HG03097 (cell line): ENCODE results near the gene PLXNA2.

ENCODE experiments used
- ATAC-seq: cut with Tn5 transposase; IDR thresholded peaks from one replicate; pipeline ENCODE4 v1.9.1; 2021; ENCODE audit not compliant: unreplicated experiment, low FRiP score

PLXNA2 gene

GRCh38 chr1:208103597-208104513 lies 140.3 kb downstream of the PLXNA2 start:
- ATAC-seq, result no peak

- no peak for ATAC-seq
These were observed 142.3 kb downstream of the PLXNA2 start for GRCh38 chr1:208101661-208102431.

- no peak for ATAC-seq
These were observed 143.3 kb downstream of the PLXNA2 start for GRCh38 chr1:208100906-208101305.

GRCh38 chr1:208100106-208100505 lies 144.1 kb downstream of the PLXNA2 start:
- ATAC-seq, result no peak

- ATAC-seq, result no peak
These were observed 145.4 kb downstream of the PLXNA2 start for GRCh38 chr1:208098773-208099172.

GRCh38 chr1:208093754-208094719 lies 150.1 kb downstream of the PLXNA2 start:
- no peak for ATAC-seq

- ATAC-seq, result no peak
These were observed 151.1 kb downstream of the PLXNA2 start for GRCh38 chr1:208093046-208093445.

- ATAC-seq, result no peak
These were observed 153.5 kb downstream of the PLXNA2 start for GRCh38 chr1:208090388-208091301.

- no peak for ATAC-seq
These were observed 154.3 kb downstream of the PLXNA2 start for GRCh38 chr1:208089761-208090370.

- no peak for ATAC-seq
These were observed 155.0 kb downstream of the PLXNA2 start for GRCh38 chr1:208089149-208089548.

- no peak for ATAC-seq
These were observed 155.9 kb downstream of the PLXNA2 start for GRCh38 chr1:208088319-208088718.

GRCh38 chr1:208085655-208086515 lies 158.3 kb downstream of the PLXNA2 start:
- ATAC-seq, result no peak

- ATAC-seq, result no peak
These were observed 159.4 kb downstream of the PLXNA2 start for GRCh38 chr1:208084764-208085163.

- no peak for ATAC-seq
These were observed 160.0 kb downstream of the PLXNA2 start for GRCh38 chr1:208084220-208084619.

- no peak for ATAC-seq
These were observed 160.5 kb downstream of the PLXNA2 start for GRCh38 chr1:208083715-208084085.

GRCh38 chr1:208083016-208083714 lies 161.0 kb downstream of the PLXNA2 start:
- ATAC-seq, result no peak

GRCh38 chr1:208081972-208082371 lies 162.2 kb downstream of the PLXNA2 start:
- no peak for ATAC-seq
